HG03066 (cell line): ENCODE measurements around the gene BCAN.
"Not testable (repeated sequence)": the region's sequence is repeated elsewhere in the genome, so short reads cannot be mapped to it uniquely, and the experiment has no call there.

Source experiments
- ATAC-seq: cut with Tn5 transposase; IDR thresholded peaks from one replicate; pipeline ENCODE4 v1.9.1; 2021; ENCODE audit warnings: low read depth; ENCODE audit not compliant: unreplicated experiment

Gene BCAN, protein sequence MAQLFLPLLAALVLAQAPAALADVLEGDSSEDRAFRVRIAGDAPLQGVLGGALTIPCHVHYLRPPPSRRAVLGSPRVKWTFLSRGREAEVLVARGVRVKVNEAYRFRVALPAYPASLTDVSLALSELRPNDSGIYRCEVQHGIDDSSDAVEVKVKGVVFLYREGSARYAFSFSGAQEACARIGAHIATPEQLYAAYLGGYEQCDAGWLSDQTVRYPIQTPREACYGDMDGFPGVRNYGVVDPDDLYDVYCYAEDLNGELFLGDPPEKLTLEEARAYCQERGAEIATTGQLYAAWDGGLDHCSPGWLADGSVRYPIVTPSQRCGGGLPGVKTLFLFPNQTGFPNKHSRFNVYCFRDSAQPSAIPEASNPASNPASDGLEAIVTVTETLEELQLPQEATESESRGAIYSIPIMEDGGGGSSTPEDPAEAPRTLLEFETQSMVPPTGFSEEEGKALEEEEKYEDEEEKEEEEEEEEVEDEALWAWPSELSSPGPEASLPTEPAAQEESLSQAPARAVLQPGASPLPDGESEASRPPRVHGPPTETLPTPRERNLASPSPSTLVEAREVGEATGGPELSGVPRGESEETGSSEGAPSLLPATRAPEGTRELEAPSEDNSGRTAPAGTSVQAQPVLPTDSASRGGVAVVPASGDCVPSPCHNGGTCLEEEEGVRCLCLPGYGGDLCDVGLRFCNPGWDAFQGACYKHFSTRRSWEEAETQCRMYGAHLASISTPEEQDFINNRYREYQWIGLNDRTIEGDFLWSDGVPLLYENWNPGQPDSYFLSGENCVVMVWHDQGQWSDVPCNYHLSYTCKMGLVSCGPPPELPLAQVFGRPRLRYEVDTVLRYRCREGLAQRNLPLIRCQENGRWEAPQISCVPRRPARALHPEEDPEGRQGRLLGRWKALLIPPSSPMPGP

DNA sequence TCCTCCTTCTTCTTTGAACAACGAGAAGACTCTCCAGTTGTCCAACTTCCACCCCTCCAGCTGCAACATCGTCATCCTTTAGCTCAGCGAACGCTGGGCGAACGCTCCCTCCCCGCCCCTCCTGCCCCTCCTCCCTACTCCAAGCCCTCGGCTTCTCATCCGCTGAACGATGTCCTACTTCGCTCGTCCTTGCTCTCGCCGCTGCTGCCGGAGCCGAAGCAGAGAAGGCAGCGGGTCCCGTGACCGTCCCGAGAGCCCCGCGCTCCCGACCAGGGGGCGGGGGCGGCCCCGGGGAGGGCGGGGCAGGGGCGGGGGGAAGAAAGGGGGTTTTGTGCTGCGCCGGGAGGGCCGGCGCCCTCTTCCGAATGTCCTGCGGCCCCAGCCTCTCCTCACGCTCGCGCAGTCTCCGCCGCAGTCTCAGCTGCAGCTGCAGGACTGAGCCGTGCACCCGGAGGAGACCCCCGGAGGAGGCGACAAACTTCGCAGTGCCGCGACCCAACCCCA, at the start of gene BCAN:
BCAN (plus strand) TSS at position 357 of the 504 bp plus-strand sequence. CDS start 3,938 bp downstream, outside the sequence.
- ATAC-seq, result no peak

DNA sequence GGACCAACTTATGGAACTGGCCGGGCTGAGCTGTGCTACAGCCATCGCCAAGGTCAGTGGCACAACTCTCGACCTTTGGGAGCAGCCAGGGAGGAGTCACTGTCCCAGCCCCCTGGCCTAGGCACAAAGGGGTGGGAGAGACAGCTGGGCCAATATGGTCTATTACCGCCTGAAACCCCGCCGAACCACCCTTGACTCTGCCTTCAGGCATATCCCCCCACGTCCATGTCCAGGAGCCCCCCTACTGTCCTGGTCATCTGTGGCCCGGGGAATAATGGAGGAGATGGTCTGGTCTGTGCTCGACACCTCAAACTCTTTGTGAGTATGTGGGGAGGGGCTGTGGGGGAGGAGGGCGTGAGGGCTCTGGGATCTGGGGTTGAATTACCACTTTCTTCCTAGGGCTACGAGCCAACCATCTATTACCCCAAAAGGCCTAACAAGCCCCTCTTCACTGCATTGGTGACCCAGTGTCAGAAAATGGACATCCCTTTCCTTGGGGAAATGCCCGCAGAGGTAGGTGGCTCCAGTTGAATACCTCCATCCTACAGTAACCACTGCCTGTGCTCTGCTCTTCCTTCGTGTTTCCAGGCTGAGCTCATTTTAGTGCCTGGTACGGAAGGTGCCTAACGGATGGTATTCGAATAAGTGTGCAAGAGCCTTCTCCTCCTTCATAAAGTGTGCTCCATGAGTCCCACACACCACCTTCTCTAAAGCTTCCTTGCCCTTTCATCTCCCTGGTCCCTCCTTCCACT, 49.6 kb upstream of the BCAN start:
- no peak for ATAC-seq

DNA sequence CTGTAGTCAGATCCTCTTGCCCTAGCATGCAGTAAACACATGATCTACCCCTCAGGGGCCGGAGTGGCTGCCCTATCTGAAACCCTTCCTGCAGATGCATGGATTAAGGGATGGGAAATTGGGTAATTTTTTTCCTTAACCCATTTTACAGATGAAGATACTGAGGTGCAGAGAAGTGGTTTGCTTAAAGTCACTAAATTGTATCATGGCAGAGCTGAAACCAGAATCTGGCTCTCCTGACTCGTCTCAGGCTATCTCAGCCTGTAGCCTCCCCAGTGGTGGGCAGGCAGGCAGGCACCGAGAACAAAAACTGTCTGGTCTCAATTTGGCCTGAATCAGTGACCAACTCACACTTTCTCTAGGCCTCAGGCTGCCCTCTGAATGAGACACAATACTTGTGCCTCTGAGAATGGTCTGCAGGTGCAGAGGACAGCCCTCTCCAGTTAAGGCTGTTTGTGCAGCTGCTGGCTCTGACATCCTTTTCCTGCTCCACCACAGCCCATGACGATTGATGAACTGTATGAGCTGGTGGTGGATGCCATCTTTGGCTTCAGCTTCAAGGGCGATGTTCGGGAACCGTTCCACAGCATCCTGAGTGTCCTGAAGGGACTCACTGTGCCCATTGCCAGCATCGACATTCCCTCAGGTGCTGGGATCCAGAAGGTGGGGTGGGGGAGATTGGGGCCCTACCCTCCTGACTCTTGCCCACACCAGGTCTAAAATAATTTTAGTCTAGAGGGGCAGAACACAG, 48.8 kb upstream of the BCAN start:
- no peak for ATAC-seq

DNA sequence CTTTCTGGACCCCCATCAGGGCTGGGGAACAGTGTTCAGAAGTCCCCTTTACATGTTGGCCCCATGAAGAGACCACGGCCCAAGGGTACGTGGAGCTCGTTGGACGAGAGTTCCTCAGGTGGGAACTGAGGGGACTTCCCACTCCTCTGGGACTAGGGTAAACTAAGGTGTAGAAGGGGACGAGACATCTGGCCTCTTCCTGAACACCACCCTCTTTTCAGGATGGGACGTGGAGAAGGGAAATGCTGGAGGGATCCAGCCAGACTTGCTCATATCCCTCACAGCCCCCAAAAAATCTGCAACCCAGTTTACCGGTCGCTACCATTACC, 48.3 kb upstream of the BCAN start:
- ATAC-seq, result no peak

DNA sequence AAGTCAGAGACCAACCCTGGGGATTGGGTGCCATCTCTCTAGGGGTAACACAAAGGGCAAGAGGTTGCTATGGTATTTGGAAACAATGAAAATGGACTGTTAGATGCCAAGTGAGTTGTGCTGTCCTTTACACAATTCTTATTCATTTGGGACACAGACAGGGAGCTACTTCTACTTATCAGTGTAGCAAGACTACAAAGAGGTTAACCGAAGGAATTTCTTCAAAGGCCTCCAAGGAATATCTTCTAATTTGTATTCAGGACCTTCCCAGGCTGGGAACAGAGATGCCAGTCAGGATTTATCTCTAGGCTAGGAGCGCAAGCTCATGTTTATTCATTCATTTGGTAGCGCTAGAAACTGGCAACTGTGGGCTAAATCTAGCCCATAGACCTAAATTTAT, 47.7 kb upstream of the BCAN start:
- no peak for ATAC-seq

DNA sequence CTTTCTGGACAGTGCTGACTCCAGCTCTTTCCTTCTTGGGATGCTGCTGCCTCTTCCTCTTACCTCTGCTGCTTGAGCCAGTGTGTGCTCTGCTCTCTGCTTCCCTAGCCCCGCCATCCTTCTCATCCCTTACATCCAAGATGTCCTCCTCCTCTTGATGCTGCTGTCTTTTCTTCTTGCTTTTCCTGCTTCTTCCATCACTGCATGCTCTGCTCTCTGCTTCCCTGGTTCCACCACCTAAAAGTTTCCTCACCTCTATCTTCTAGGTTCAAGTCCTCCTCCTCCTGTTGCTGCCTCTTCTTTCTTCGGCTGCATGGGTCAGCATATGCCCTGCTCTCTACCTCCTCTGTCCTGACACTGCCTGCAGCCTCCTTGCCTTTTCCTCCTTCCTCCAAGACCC, 46.9 kb upstream of the BCAN start:
- ATAC-seq, result no peak

DNA sequence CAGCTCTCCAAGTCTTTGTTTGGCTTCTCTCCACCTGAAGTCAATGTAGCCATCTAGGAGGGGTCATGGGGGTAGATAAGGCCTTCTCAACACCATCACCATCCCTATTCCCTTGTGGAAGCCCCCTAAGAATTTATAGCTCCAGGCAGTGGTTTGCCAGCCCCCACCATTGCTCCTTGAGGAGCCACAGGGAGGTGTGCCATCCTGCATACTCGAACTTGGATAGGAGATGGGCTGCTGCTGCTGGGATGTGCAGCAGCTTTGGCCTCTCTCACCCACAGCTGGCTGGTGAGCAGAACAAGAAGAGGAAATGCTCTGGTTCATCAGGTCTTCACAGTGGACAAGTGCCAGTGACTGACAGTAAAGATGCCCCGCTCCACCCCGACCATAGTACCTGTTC, 45.5 kb upstream of the BCAN start:
- ATAC-seq, result no peak

DNA sequence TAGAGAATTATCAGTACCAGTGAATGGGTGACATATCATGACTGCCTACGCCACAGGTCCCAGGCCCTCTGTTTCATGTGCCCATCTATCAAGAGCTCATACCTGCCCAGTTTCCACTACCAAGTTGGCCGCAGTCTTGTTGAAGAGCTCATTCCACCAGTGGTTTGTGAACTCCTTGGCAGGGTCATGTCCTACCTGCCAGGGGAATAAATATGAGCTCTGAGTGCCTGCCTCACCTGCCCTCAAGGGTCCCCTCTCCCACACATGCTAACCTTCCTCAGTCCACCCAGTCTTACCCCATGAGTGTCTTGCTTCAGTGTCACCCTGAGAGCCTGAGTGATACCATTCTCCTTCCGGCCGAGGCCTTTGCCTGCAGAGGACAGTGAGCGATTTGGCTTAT, 43.8 kb upstream of the BCAN start:
- ATAC-seq, result no peak

DNA sequence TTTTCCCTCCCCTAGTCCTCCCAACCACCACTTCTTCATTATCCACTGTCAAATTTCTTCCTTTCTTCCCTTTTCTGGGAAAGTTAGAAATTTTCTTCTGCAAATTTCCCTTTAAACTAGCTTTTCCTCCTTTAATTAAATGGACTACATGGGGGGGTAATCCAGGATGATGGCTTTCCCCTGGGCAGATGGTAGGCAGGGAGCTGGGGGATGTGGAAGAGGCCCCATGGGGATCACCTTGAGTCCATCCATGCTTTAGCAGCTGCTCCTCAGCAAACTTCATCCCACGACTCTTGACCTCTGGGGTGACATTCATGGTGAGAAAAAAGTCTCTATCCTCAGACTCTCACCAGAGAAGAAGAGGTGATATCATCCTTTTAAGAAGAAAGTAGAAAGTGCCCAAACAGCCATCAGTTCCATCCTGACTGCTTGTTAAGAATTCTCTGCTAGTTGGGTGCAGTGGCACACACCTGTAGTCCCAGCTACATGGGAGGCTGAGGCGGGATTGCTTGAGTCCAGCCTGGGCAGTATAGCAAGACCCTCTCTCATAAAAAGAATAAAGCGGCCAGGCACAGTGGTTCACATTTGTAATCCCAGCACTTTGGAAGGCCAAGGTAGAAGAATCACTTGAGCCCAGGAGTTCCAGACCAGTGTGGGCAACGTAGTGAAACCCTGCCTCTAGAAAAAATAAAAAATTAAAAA, 43.0 kb upstream of the BCAN start:
- no peak for ATAC-seq

DNA sequence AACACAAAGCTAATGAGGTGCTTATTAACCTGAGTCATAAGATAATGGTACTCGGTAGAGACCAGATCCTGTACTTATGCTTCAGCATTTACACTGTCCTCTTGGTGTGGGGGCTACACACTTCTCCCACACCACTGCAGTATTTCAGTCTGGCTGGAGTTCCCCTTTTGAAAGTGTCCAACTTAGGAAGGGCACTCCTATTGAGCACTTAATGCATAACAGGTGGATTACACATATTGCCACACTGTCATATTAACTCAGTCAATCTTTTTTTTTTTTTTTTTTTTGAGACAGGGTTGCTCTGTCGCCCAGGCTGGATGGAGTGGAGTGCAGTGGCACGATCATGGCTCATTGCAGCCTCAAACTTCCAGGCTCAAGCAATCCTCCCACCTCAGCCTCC, 42.1 kb upstream of the BCAN start:
- ATAC-seq, result no peak

DNA sequence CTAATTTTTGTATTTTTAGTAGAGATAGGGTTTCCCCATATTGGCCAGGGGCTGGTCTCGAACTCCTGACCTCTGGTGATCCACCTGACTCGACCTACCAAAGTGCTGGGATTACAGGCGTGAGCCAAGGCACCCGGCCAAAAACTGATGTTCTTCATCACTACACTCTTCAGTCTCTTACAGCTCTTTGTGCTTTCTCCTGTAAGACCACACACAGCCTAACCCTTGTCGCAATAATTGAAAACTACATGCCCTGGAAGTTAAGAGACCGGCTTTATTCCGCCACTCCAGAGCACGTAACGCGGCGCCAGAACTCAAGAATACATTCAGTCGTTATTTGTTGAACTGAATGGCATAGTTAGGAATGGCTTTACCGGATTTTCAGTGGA, 41.2 kb upstream of the BCAN start:
- no peak for ATAC-seq

DNA sequence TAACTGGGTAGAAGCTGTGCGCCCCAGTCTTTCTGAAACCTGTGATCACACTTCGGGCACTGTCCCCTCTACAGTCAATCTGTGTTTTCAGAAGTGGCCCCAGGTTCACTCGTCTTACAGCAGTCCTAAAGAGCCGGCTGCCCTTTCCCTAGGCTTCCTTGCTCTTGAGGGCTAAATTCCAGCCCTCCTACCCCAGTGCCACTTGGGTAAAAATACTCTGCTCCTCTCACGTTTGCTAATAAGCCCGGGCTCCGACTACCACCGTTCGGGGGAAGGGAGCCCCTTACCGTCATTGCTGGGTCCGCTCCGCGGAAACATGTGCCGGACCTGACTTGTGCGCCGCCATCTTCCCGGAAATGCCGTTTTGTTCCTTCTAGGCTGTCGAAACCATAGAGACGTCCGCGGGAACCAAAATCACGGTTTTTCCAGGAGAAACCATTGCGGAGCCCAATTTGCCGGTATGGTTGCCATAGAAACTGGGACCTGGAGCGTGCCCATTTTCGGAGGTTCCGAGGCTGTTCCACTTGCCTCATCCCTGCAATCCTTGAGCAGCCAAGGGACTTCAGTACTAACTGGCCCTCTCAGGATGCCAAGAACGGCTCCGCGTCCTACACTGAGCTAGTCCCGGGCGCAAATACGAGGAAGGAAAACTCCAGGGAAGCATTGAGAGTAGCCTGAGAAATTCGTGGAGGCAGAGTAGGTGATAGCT, 40.6 kb upstream of the BCAN start, which contains the start of gene GPATCH4:
GPATCH4 (minus strand) TSS at position 358 of the 709 bp plus-strand sequence.
- ATAC-seq, result no peak

DNA sequence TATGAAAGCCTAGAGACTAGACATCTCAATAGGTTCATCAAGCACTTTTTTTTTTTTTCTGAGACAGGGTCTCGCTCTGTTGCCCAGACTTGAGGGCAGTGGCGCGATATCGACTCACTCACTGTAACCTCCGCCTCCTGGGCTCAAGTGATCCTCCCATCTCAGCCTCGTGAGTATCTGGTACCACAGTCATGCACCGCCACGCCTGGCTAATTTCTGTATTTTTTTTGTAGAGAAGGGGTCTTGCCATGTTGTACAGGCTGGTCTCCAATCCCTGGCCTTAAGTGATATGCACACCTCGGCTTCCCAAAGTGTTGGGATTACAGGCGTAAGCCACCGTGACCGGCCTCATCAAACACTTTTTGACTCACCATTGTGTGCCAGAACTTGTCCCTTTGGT, 40.0 kb upstream of the BCAN start:
- ATAC-seq, result no peak

DNA sequence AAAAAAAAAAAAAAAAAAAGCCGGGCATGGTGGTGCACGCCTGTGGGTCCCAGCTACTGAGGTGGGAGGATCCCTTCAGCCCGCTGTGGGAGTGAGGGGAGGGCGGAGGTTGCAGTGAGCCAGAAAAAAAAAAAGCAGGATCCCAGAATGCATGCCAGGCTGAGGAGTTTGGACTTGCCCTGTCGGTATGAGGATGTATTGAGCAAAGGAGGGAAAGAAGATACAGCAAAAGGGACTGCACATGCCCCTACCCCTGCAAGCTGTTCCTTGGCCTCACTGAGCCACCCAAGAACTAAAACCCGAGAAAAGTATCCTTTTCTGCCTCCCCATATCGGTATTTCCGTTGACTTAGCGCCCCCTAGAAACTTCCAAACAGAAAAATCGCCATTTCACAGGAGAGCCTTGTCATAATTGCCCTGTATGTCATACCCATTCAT, 39.3 kb upstream of the BCAN start:
- ATAC-seq, result no peak

DNA sequence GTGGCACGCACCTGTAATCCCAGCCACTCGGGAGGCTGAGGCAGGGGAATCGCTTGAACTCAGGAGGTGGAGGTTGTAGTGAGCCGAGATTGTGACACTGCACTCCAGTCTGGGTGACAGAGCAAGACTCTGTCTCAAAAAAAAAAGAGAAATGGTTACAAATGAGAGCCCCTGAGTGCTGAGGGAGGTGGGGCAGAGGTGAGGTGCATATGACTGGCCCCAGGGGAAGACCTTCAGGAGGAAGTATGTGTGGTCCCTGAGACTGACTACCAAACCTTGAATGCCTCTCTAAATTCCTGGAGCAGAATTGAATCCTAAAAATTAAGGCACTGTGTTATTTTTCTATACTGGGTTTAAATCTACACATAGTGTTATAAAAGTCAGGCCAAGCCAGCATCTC, 34.6 kb upstream of the BCAN start:
- not testable (repeated sequence) for ATAC-seq

DNA sequence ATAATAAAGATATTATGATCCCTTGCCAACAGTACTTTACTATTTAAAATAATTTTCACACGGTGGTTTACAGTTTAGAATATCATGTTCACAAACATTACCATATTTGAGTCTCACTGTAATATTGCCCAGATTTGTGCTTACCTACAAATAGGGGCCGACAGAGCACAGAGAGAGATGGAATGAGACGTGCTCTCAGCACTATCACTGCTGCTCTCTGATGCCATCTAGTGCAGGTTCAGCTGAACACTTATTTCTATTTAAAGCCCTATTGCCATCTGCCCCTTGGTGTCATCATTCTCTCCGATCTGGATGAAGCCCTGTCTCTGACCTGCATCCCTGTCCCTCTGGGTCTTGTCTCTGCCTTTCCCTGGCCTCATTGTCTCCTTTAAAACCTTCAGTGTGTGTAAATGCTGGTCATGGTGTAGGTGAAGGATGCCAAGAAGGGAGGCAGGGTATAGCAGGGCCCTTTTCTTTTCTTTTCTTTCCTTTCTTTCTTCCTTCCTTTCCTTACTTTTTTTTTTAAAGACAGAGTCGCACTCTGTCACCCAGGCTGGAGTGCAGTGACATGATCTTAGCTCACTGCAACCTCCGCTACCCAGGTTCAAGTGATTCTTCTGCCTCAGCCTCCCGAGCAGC, 33.8 kb upstream of the BCAN start:
- no peak for ATAC-seq

DNA sequence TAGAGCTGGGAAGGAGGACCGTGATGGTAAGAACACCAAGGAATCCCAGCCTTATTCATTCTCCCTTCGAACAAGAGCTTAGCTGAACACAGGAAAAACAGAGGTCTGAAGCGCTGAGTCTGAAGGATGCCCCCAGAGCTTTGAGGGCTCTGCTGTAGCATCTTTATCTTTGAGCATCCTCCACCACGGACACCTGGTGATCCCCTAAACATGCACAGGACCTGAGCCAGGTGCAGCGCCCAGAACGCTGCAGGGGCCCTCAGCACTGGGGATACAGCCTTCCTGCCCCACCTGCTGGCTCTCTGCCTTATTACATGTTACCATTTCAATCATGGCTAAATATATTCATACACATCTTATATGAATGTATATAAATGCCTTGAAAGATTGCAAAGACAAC, 32.9 kb upstream of the BCAN start:
- no peak for ATAC-seq

DNA sequence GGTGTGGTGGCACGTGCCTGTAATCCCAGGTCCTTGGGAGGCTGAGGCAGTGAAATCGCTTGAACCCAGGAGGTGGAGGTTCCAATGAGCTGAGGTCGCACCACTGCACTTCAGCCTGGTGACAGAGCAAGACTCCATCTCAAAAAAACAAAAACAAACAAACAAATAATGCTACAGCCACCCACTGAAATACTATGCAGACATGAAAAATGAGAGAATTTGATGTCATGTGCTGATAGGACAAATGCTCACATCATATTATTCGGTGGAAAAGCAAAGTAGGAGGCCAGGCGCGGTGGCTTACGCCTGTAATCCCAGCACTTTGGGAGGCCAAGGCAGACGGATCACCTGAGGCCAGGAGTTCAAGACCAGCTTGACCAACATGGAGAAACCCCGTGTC, 31.8 kb upstream of the BCAN start:
- not testable (repeated sequence) for ATAC-seq
